ENCODE results near the gene WIPI1.
"Not testable (repeated sequence)": the region's sequence is repeated elsewhere in the genome, so short reads cannot be mapped to it uniquely, and the experiment has no call there.

WIPI1 gene

DNA sequence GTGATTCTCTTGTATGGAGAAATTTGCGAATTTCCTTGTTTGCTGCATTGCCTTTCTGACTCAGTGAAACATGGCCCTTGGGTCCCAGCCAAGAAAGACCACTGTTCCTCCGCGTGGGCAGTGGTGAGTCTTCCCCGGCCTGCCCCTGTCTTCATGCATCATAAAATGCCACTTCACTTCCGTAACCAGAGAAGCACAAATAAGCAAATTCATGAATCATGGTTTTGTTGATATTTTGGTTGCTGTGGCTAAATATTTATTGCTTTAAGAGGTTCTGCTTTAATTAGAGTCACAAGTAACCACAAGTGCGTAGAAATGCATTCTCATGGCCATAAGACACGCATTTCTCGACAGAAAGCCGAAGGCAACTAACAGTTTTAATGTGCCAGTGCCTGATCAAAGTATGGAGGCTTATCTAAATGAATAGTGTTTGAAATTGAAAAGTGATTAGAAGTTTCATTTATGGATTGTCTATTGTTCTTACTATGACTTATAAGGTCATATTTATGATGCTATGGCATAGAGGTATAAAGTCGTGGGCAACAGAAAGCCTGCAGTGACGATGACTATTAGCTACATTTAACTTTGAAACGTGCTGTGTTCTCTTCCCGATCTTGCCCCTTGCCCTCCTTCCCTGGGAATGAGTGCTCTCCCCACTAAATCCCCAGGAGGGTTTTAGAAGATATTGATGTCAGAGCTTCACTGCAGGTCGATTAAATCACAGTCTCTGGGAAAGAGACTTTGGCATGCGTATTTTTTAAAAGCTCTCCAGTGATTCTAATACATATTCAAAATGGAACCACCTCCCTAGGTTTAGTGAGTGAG lies 76.0 kb downstream of the WIPI1 start:
- peak; percentile 75 for DNase-seq (ENCODE audit: low read depth)
- TF ChIP-seq, protein P1, sequence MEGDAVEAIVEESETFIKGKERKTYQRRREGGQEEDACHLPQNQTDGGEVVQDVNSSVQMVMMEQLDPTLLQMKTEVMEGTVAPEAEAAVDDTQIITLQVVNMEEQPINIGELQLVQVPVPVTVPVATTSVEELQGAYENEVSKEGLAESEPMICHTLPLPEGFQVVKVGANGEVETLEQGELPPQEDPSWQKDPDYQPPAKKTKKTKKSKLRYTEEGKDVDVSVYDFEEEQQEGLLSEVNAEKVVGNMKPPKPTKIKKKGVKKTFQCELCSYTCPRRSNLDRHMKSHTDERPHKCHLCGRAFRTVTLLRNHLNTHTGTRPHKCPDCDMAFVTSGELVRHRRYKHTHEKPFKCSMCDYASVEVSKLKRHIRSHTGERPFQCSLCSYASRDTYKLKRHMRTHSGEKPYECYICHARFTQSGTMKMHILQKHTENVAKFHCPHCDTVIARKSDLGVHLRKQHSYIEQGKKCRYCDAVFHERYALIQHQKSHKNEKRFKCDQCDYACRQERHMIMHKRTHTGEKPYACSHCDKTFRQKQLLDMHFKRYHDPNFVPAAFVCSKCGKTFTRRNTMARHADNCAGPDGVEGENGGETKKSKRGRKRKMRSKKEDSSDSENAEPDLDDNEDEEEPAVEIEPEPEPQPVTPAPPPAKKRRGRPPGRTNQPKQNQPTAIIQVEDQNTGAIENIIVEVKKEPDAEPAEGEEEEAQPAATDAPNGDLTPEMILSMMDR (conservative IDR thresholded peaks at IDR 0.05; ENCODE audit: low read depth, low read length): no peak
- no peak overlapping the region for H3K4me3 ChIP-seq (ENCODE audit: low read length)

DNA sequence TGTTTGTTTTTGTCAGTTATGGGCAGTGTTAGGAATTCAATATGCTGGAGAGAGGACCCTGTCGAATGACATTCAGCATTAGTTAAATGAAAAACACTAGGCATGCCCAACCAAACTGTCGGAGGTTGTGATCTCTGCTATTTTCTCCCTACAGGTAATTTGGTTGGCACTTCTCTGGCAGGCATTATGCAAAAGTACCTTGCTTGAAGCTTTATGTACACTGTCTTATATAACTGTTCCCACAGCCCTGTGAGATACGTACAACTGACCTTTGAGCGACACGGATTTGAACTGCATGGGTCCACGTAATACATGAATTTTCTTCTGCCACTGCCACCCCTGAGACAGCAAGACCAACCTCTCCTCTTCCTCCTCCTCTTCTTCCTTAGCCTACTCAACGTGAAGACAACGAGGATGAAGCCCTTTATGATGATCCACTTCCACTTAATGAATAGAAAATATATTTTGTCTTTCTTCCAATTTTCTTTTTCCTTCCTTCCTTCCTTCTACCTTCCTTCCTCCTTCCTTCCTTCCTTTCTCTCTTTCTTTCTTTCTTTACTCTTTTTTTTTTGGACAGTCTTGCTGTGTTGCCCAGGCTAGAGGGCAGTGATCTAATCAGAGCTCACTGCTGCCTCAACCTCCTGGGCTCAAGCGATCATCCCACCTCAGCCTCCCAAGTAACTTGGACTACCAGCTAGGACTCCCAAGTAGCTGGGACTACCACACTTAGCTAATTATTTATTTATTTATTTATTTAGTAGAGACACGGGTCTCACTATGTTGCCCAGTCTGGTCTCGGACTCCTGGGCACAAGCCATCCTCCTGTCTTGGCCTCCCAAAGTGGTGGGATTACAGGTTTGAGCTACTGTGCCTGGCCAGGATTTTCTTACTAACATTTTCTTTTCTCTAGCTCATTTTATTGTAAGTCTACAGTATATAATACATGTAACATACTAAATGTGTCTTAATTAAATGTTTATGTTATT lies 77.3 kb downstream of the WIPI1 start:
- DNase-seq (ENCODE audit: low read depth): no peak
- no peak overlapping the region for H3K4me3 ChIP-seq (ENCODE audit: low read length)
- TF ChIP-seq, protein P1 (conservative IDR thresholded peaks at IDR 0.05; ENCODE audit: low read depth, low read length): no peak

DNA sequence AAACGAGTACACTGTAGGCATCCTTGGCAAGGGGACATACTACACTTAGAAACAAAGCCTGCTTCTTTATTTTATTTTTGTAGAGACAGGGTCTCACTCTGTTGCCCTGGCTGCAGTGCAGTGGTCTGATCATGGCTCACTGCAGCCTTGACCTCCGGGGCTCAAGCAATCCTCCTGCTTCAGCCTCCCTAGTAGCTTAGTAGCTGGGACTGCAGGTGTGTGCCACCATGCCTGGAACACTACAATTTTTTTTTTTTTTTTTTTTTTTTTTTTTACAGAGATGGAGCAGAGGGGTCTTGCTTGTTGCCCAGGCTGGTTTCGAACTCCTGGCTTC lies 78.2 kb downstream of the WIPI1 start:
- TF ChIP-seq, protein P1 (conservative IDR thresholded peaks at IDR 0.05; ENCODE audit: low read depth, low read length): no peak
- H3K4me3 ChIP-seq (ENCODE audit: low read length): no peak overlapping the region
- no peak for DNase-seq (ENCODE audit: low read depth)

DNA sequence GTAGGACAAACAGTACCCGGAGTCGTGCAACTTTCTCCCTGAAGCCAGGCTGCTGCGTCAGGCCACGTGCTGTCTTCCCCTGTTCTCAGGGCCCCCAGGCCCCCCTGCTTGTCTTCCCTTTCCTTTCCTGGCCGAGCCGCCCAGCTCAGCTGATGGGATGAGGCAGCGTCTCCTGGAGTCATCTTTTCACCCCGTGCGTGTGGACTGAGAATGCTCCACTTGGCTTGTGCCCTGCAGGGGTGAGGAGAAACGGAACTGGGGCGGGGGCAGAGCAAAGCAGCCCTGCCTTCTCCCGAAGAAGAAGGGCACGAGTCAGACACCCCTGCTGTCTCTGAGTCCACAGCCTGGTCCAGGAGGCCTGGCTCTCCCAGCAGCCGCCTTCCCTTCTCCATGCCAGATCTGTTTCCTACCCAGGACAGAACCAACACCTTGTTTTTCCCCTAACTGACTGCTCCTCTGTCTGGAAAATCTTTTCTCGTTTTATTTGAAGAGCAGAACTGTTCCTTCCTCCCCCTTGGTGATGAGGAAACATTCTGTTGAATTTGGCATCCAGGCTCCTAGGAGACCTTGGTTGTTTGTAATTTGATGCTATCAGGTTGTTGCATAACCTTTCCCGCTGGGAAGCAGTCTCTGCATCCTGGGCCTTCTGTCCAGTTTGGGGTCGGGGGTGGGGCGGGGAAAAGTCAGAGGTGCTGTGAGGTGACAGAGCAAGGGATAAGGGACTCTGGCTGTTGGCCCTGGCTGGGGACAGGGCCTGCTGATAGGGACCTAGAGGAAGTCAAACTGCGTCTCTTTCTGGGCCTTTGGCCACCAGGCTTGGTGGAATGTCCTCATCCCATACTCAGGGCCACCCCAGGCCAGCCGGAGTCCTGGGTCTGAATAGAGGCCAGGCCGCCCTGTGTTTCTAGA lies 78.8 kb downstream of the WIPI1 start:
- DNase-seq (ENCODE audit: low read depth): peak; percentile 72
- TF ChIP-seq, protein P1 (conservative IDR thresholded peaks at IDR 0.05; ENCODE audit: low read depth, low read length): no peak
- H3K4me3 ChIP-seq (ENCODE audit: low read length): no peak overlapping the region

DNA sequence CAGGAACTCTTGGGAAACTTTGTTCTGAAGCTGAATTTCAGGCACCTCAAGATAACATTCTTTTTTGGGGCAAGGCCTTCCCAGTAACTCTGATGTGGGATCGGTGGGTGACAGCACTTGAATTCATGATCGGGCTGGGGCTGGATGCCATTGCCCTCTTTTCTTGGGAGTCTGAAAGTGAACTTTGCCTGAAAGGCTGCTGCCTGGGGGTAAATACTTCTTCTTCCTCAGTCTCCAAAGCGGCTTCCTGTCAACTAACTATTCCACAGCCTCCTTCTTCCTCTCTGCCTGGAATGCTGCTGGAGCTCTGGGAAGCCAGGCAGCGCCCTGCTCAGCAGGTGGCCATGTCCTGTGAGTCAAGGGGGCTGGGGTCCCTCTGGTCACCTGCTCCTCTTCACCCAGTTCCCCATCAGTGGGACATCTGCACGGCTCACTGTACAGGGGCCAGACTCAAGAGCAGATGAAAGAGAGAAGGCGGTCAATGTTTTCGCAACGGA lies 79.5 kb downstream of the WIPI1 start:
- no peak overlapping the region for H3K4me3 ChIP-seq (ENCODE audit: low read length)
- no peak for DNase-seq (ENCODE audit: low read depth)
- TF ChIP-seq, protein P1 (conservative IDR thresholded peaks at IDR 0.05; ENCODE audit: low read depth, low read length): no peak

DNA sequence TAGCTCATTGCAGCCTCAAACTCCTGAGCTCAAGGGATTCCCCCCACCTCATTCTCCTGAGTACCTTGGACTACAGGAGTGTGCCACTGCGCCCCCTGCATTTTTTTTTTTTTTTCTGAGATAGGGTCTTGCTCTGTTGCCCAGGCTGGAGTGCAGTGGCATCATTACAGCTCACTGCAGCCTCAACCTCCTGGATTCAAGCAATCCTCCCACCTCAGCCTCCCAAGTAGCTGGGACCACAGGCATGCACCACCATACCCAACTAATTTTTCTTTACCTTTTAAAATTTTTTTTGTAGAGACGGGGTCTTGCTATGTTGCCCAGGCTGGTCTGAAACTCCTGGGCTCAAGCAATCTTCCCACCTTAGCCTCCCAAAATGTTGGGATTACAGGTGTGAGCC lies 81.1 kb downstream of the WIPI1 start:
- not testable (repeated sequence) for H3K4me3 ChIP-seq (ENCODE audit: low read length); DNase-seq (ENCODE audit: low read depth)

All from retinal pigment epithelial cell (primary cell).